GM19397 (cell line): ENCODE measurements around the gene NUP62.
"Not testable (repeated sequence)": the region's sequence is repeated elsewhere in the genome, so short reads cannot be mapped to it uniquely, and the experiment has no call there.

Source experiments
- ATAC-seq: cut with Tn5 transposase; IDR thresholded peaks from one replicate; pipeline ENCODE4 v1.9.1; 2021; ENCODE audit warnings: mild to moderate bottlenecking, moderate library complexity; ENCODE audit not compliant: unreplicated experiment

Gene NUP62

DNA sequence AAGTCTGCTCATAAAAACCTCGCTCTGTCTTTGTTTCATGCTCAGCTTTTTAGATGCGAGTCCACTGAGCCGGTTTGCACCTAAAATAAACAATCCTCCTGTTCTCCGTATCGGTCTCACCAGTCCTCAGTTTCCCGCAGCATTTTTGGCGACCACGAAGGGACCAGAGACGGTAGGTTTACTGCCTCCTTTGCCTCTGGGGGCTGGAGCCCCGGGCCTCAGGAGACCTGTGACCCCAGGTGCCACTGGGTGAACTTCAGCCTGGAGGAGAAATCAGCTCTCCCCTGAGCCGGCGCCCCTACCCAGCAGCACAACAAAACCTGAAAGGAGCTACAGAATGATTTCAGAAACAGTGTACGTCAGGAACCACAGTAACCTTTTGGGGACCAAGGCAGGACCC lies 23.6 kb upstream of the NUP62 start:
- no peak for ATAC-seq

- no peak for ATAC-seq
These were observed 23.2 kb upstream of the NUP62 start for GRCh38 chr19:49952479-49952836.

GRCh38 chr19:49951806-49952478 lies 22.6 kb upstream of the NUP62 start:
- ATAC-seq = no peak

GRCh38 chr19:49950956-49951526 lies 21.7 kb upstream of the NUP62 start:
- ATAC-seq = no peak

- no peak for ATAC-seq
These were observed 21.3 kb upstream of the NUP62 start for GRCh38 chr19:49950590-49950948.

- ATAC-seq = no peak
These were observed 20.7 kb upstream of the NUP62 start for GRCh38 chr19:49949742-49950589.

GRCh38 chr19:49946415-49946814 lies 17.1 kb upstream of the NUP62 start:
- no peak for ATAC-seq

- ATAC-seq = not testable (repeated sequence)
These were observed 15.3 kb upstream of the NUP62 start for GRCh38 chr19:49944567-49944966.

DNA sequence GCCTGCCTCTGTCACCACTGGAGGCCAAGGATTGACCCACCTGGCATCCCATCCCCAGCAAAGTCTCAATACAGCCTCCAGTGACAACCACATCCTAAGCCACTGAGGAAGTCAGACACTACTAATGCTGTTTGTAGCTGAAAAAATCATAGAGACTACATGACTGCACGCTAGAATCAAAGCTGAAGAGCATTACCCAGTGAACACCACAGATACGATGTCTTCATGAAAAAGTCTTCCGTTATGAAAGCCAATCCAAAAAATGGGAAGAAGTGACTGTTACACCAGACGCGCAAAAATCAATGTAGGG lies 11.1 kb upstream of the NUP62 start:
- ATAC-seq = no peak

- no peak for ATAC-seq
These were observed 10.6 kb upstream of the NUP62 start for GRCh38 chr19:49939721-49940481.

- ATAC-seq = no peak
These were observed 9.4 kb upstream of the NUP62 start for GRCh38 chr19:49938662-49939061.

- ATAC-seq = no peak
These were observed 8.6 kb upstream of the NUP62 start for GRCh38 chr19:49937750-49938381.

DNA sequence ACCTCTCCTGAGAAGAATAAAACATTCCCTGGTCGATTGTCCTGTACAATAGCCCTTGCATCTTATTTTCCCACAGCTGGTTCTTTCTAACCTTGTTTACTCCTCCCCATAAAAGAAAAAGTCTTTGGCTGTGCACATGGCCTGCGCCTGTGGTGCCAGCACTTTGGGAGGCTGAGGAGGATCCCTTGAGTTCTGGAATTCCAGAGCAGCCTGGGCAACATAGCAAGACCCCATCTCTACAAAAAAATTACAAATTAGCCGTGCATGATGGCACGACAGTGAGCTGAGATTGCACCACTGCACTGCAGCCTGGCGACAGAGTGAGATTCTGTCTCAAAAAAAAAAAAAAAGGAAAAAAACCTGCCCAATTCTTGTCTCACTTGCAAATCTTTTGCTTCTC lies 7.2 kb upstream of the NUP62 start:
- no peak for ATAC-seq

GRCh38 chr19:49933643-49934042 lies 4.3 kb upstream of the NUP62 start:
- ATAC-seq = no peak

- no peak for ATAC-seq
These were observed 3.4 kb upstream of the NUP62 start for GRCh38 chr19:49932731-49933131.

DNA sequence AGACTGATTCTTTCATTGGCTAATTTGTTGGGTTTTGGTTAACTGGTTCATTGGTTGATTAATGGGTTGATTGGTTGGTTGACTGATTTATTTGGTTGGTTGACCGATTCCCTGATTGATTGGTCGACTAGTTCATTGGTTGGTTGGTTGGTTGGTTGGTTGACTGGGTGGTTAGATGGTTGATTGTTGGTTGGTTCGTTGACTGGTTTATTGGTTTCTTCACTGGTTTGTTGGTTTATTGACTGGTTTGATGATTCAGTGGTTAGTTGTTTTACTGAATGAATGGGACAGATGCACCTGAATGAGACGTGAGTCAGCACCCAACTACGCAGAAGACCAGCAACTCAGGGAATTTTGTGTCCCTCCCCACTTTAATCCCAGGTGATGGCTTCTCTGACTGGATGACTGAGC lies 2.7 kb upstream of the NUP62 start:
- no peak for ATAC-seq

GRCh38 chr19:49931293-49932040 lies 2.2 kb upstream of the NUP62 start:
- ATAC-seq = no peak

DNA sequence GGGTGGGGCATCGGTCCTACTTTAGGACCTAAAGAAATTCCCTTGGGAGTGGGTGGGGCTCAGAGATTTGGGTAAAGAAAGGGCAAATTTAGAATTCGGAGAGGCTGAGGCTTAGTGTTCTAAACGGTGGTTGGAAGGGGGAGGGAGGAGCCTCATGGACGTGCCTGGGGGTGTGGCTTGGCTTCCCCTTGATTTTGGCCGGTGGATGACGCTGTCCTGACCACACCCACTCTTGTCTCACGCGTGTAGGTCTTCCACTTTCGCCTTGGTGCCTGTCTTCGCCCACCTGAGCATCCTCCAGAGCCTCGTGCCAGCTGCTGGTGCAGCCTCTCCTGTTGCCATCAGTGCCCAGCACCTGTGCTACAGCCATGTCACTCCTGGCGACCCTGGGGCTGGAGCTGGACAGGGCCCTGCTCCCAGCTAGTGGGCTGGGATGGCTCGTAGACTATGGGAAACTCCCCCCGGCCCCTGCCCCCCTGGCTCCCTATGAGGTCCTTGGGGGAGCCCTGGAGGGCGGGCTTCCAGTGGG lies 1.2 kb upstream of the NUP62 start:
- ATAC-seq = no peak

- ATAC-seq = peak; percentile 65
These were observed 543 bp upstream of the NUP62 start for GRCh38 chr19:49929611-49930482.
